HG03442 (cell line): ENCODE data around the gene CNOT1.
"Not testable (repeated sequence)": the region's sequence is repeated elsewhere in the genome, so short reads cannot be mapped to it uniquely, and the experiment has no call there.

Experiments used
- ATAC-seq: cut with Tn5 transposase; IDR thresholded peaks from one replicate; pipeline ENCODE4 v1.9.1; 2021; ENCODE audit warnings: mild to moderate bottlenecking, moderate library complexity; ENCODE audit not compliant: unreplicated experiment

Gene CNOT1

GRCh38 chr16:58638148-58639036 is 8.8 kb upstream of the CNOT1 start:
- no peak for ATAC-seq

GRCh38 chr16:58637021-58637420 is 7.4 kb upstream of the CNOT1 start:
- not testable (repeated sequence) for ATAC-seq

- no peak for ATAC-seq
Measured at GRCh38 chr16:58636466-58636865, 6.8 kb upstream of the CNOT1 start.

DNA sequence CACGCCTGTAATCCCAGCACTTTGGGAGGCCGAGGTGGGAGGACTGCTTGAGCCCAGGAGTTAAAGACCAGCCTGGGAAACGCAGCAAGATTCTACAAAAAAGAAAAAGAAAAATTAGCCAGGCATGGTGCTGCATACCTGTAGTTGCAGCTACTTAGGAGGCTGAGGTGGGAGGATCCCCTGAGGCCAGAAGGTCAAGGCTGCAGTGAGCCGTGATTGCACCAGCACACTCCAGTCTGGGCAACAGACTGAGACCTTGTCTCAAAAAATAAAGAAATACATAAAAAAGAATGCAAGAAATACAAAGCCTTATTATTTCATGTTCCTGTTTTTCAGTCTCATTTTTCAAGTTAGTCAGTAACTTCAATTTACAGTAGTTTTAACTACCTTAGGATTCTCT is 5.9 kb upstream of the CNOT1 start:
- no peak for ATAC-seq

DNA sequence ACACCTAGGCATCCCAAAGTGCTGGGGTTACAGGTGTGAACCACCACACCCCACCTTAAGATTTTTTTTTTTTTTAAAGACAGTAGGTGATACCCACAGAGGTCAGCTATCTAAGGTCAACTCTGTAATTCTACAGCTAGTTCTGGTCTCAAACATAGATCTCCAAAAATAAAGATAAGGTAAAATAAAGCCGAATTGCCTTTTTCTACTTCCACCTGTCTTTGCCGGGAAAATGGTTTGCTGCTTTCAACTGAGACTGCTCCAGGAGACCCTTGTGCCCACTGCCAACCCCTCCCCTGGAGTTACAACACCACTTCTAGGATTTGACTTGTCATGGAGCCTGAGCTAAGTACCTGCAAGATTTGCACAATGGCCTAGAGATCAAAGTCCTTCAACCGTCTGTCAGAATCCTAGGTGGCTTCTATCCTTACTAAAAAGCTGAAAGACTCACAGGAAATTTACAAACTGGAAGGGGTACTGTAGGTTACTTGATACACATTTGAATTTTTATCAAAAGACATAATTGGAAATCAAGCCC is 4.7 kb upstream of the CNOT1 start:
- ATAC-seq = no peak

GRCh38 chr16:58628845-58629732 is 537 bp downstream of the CNOT1 start:
- ATAC-seq = no peak

DNA sequence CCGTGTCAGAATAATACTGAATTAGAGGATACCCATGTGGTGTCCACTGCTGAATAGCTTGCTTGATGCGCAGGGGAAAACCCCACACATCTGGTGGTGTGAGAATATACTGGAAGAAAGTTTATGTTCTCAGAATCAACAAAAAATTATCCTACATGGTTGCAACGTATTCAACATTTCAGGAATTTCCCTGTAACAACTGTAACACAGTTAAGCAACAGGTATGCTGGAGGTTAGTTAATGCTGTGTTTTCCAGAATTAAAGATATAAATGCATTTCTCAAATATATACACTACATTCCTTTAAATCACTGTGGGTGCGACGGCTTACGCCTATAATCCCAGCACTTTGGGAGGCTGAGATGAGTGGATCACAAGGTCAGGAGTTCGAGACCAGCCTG is 5.4 kb downstream of the CNOT1 start:
- no peak for ATAC-seq

DNA sequence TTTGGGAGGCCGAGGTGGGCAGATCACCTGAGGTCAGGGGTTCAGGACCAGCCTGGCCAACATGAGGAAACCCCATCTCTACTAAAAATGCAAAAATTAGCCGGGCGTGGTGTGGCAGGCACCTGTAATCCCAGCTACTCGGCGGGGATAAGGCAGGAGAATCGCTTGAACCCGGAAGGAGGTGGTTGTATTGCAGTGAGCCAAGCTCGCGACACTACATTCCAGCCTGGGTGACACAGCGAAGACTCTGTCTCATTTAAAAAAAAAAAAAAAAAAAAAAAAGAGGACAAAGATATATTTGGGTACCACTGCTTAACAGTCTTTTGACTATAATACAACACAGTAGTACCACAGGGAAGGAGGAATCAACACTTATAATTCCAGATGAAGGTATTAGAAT is 9.2 kb downstream of the CNOT1 start:
- no peak for ATAC-seq

DNA sequence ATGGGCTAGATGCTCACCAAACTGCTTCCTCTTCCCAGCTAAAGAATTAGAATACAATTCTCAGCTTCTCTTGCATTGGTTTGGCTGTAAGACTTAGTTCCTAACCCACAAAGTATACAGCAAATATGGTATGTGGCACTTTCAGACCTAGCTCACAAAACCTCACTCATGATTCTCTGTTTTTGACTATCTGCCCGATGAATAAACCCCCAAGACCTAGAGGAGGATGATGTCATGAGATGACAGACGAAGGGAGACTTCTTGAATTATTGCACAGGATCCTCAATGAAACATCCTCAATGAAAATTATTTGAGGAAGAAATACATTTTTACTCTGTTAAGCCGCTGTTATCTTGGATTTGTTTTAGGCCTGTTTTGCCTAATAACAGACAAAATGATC is 14.3 kb downstream of the CNOT1 start:
- ATAC-seq = no peak

GRCh38 chr16:58614860-58615259 is 14.8 kb downstream of the CNOT1 start:
- ATAC-seq = no peak

DNA sequence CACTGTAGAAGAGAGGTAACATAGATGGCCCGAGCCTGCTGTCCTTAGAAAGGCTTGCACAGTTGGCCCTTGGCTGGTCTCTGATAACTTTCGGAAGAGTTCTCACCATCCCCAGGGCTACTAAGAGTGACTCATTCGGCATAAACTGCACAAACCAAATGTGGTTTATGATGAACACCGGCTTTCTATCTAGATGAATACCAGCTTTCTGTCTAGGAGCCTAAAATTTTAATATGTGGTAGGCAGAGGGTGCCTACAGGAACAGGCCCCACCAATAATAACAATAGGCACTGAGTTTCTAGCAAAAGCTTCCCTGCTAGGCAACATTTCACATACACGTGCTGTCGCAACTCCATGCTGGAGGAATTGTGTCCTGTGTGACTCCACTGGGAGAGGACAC is 15.4 kb downstream of the CNOT1 start:
- no peak for ATAC-seq

DNA sequence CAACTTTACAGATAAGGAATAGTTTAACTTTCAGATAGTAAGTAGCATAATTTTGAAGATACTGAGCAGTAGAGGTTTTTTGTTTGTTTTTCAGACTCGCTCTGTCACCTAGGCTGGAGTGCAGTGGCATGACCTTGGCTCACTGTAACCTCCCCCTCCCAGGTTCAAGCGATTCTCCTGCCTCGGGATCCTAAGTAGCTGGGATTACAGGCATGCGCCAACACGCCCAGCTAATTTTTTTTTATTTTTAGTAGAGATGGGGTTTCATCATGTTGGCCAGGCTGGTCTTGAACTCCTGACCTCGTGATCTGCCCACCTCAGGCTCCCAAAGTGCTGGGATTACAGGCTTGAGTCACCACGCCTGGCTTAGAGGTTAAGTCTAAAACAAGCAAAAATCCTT is 16.7 kb downstream of the CNOT1 start:
- ATAC-seq = not testable (repeated sequence)

- no peak for ATAC-seq
Measured at GRCh38 chr16:58608601-58609136, 21.0 kb downstream of the CNOT1 start.

DNA sequence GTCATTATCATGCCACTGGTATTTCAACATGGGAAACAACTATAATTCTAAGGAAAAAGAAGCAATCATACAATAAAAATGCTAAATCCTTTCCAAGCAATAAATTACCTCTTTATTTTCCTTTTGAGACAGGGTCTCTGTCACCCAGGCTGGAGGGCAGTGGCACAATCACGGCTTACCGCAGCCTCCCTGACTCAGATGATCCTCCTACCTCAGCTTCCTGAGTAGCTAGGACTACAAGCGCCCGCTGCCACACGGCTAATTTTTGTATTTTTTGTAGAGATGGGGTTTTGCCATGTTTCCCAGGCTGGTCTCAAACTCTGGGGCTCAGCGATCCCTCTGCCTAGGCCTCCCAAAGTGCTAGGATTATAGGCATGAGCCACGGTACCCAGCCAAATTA is 24.1 kb downstream of the CNOT1 start:
- ATAC-seq = no peak

- ATAC-seq = no peak
Measured at GRCh38 chr16:58591083-58591482, 38.5 kb downstream of the CNOT1 start.

GRCh38 chr16:58589326-58589905 is 40.2 kb downstream of the CNOT1 start:
- no peak for ATAC-seq

DNA sequence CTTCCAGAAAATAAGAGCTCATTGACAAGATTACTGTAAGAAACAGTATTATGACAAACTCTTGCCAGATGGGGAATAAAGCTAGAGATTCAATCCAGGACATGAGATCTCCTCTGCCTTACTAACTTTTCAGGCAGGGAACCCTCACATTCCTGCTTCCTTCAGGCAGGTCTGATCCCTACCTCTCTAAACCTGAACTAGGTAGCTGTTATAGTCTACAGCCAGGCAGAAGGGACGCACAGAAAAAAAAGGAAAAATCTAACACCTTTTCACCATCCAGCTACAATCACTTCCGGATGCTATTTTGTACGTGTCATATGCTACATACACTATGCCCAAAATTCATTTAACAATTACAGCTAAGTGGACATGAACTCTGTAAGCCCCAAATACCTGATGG is 41.2 kb downstream of the CNOT1 start:
- no peak for ATAC-seq

DNA sequence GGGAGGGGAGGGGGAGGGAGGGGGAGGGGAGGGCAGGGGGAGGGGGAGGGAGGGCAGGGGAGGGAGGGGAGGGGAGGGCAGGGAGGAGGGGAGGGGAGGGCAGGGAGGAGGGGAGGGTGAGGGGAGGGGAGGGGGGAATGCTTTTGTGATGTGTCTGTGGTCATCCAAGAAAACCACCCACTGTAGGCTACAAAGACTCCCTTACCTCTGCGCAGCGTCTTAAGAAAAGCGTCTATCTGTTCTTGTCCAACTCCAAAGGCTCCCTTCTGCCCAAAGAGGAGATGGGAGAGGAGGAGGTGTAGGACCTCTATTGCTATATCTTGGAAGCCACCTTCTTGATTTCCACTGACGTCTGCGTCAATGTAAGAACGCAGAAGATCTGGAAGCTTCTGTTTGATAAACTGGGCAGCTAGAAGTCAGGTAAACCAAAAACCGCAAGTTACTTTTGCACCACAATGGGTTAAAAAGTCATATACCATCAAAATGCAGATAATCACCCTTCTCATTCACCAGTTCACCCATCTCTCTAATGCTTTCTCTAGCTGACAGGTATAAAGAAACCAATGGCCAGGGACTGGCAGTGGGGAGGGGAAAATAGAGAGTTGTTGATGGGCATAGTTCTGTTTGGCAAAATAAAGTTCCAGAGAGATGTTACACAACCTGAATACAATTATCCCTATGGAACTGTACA is 43.1 kb downstream of the CNOT1 start:
- ATAC-seq = no peak

GRCh38 chr16:58584831-58585505 is 44.7 kb downstream of the CNOT1 start:
- no peak for ATAC-seq
